ENCODE data around the gene PHTF2.
A peak's percentile ranks its signal among the peaks of the same experiment; 100 is the strongest.
"Not testable (repeated sequence)": the region's sequence is repeated elsewhere in the genome, so short reads cannot be mapped to it uniquely, and the experiment has no call there.

Gene PHTF2

DNA sequence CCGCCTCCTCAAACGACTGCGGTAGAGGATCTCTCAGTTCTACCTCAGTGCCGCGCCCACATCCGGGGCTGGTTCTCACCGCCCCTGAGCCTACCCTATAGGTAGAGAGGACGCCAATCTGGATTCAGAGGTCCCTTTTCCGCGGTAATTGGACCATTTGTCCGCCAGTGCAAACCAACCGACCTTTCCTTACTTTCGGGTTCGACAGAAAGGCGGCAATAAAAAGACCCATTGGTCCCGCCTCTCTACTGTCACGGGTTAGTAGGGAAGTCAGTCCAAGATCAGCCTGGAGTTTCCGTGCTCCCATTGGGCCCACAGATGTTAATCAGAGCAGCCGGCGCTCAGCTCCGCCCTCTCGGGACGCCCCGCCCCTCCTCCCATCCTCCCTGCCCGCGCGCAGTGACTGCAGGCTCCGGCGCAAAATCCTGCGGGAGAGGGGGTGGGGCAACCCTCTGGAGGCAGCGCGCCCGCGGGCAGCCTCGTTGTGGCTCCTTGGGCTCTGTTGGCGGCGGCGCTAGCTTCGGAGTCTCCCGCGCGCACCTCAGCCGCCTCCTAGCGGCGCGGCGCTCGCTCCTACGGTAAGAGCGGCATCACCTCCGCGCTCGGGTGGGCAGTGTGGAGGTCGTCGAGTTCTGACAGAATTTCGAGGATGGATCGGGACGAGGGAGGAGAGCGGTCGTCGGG, at the start of gene PHTF2, which contains the start of gene TMEM60:
Gene PHTF2, plus strand, starts transcription at position 380 of the 684 bp plus-strand sequence.
Gene TMEM60, minus strand, starts transcription at position 41 of the 684 bp plus-strand sequence. CDS start 4,061 bp downstream, outside the sequence.
- peak; percentile 100 for DNase-seq

- DNase-seq, result no peak
Observed at GRCh38 chr7:77752016-77752415, 46.6 kb upstream of the PHTF2 start.

DNA sequence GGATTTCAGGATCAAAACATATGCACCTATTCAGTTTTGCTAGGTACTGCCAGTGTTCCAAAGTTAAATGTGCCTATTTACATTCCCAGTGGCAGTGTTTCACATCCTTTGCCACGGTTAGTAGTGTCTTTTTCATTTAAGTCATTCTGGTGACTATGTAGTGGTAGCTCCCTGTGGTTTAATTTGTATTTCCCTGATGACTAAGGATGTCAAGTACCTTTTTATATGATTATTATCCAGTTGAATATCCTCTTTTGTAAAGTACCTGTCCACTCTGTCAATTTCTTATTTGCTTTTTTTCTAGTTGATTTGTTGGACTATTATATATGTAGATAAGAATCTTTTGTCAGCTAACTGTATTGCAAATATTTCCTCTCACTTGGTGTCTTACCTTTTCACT, 45.4 kb upstream of the PHTF2 start:
- DNase-seq, result no peak

DNA sequence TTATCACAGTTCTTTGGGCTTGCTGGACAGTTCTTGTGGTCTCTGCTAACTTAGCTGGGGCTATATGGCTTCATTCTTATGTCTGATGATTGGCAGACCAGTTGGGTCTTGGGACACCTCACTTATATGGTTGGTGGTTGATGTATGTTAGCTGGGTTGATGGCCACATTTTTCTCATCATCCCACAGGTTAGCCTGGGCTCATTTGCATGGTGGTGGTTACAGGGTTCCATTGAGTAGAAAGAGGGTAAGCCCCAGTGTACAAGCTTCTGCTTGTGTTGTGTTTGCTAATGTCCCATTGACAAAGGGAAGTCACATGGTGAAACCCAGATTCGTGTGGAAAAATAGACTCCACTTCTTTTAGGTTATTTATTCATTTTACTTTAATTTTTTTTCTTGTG, 41.0 kb upstream of the PHTF2 start:
- DNase-seq, result no peak

GRCh38 chr7:77759294-77759889, 39.2 kb upstream of the PHTF2 start:
- DNase-seq, result peak; percentile 56

GRCh38 chr7:77760809-77761453, 37.6 kb upstream of the PHTF2 start:
- peak; percentile 9 for DNase-seq

GRCh38 chr7:77765481-77765880, 33.1 kb upstream of the PHTF2 start:
- no peak for DNase-seq

- DNase-seq, result no peak
Observed at GRCh38 chr7:77765906-77766800, 32.4 kb upstream of the PHTF2 start.

DNA sequence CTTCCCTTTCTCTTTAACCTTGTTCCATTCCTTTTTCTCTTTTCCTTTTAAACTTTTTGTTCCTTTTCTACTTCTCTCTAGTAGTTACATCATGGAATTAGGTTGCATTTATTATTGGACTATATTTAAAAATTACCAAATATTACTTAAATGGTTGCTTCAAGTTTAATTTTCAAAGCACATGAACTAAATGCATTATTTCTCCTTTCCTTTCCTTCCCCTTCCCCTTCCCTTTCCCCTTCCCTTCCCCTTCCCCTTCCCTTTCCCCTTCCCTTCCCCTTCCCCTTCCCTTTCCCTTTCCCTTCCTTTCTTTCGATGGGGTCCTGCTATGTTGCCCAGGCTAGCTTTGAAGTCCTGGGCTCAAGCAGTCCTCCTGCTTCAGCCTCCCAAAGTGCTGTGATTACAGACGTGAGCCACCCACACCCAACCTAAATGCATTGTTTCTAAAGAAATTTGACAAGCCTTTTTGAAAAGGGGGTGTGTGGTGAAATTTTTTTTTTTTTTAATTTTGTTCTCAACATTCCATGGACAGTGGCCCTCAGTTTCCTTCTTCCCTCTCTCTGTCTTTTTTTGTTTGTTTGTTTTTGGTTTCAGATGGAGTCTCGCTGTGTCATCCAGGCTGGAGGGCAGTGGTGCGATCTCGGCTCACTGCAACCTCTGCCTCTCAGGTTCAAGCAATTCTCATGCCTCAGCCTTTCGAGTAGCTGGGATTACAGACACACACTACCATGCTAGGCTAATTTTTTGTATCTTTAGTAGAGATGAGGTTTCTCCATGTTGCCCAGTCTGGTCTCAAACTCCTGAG, 31.6 kb upstream of the PHTF2 start:
- DNase-seq, result no peak

DNA sequence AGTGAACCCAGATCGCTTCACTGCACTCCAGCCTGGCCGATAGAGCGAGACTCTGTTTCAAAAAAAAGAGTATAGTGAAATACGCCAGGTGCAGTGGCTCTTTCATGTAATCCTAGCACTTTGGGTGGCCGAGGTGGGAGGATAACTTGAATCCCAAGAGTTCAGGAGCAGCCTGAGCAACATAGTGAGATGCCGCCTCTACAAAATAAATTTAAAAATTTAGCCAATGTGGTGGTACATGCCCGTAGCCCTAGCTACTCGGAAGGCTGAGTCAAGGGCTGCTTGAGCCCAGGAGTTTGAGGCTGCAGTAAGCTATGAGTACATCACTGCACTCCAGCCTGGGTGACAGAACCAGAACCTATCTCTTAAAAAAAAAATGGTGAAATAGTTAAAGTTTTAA, 28.3 kb upstream of the PHTF2 start:
- DNase-seq, result no peak

GRCh38 chr7:77771901-77772300, 26.7 kb upstream of the PHTF2 start:
- DNase-seq, result no peak

- DNase-seq, result no peak
Observed at GRCh38 chr7:77778535-77778934, 20.0 kb upstream of the PHTF2 start.

GRCh38 chr7:77782383-77782782, 16.2 kb upstream of the PHTF2 start:
- DNase-seq, result no peak

DNA sequence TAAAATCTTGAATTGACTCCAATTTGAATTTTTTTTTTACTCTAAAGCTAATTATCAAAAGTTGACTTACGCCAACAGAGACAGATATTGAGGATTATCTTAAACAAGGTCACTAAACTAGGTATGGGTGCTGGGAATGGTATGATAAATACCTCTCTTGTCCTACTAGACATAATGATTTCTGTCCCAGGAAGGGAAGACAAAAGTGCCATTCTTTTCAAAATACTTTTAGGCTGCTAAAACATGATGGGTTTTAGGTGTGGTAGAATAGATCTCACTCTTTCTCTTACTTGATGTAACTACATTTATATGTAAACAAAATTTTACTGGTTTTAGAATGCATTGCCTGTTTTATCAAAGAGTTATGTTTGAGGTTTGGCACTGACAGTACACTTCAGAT, 15.5 kb upstream of the PHTF2 start:
- no peak for DNase-seq

GRCh38 chr7:77783545-77783944, 15.0 kb upstream of the PHTF2 start:
- DNase-seq, result no peak

GRCh38 chr7:77784426-77784825, 14.1 kb upstream of the PHTF2 start:
- not testable (repeated sequence) for DNase-seq

DNA sequence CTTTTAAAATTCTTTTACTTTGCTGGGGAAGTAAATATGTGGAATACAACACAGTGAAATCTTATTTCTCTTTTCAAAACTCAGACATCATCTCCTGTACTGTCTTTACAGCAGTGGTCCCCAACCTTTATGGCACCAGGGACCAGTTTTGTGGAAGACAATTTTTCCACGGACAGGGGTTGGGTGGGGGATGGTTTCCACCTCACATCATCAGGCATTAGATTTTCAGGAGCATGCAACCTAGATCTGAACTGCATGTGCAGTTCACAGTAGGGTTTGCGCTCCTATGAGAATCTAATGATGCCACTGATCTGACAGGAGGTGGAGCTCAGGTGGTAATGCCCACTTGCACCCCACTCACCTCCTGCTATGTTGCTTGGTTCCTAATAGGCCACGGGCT, 12.6 kb upstream of the PHTF2 start:
- DNase-seq, result no peak

- DNase-seq, result no peak
Observed at GRCh38 chr7:77786741-77787140, 11.8 kb upstream of the PHTF2 start.

DNA sequence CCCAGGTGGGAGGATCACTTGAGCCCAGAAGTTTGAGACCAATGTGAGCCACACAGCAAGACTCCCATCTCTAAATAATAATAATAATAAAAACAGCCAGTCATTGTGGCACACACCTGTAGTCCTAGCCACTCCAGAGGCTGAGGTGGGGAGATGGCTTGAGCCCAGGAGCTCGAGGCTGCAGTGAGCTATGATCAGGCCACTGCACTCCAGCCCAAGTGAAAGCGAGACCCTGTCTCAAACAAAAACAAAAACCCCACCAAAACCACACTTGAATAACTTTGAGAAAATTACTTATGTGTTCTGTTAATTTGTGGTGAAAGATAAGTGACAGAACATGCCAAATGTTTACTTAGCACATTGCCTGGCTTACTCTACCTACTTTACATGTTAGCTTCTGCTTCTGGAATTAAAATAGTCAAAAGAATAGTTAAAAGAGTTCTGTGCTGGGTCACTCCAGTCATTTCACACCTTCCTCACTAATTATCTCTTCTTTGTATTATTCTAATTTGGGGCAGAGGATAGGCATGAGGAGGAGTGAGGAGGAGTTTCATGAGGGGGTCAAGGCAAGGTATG, 10.2 kb upstream of the PHTF2 start:
- no peak for DNase-seq

- no peak for DNase-seq
Observed at GRCh38 chr7:77791336-77791735, 7.2 kb upstream of the PHTF2 start.

DNA sequence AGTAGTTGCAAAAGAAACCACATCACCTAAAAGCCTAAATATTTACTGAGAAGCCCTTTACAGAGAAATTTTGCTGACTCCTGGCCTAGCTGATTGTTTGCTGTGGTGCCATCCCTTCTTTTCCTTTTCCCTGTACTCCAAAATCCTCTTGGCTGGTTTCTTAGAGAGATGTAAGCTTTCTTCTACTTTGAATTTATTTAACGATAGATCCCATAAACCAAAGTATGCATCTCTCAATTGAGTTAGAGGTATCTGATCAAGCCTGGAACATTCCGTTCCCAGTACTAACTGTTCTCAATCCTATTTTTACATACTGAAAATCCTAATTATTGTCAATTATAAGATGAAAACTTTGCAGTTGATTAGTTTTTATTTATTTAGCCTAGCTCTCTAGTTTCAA, 6.6 kb upstream of the PHTF2 start:
- DNase-seq, result no peak

GRCh38 chr7:77794000-77794399, 4.6 kb upstream of the PHTF2 start:
- DNase-seq, result no peak
